DOHH2 (cell line): Measurements from ENCODE around the gene CWC27.

Experiments used
- H3F3A ChIP-seq: fragments of 200-600 bp; sonication (generic), shearing (Covaris generic); 2 replicates; pipeline ENCODE4 v1.6.0; 2016; ENCODE audit warnings: antibody characterized with exemption, mild to moderate bottlenecking; ENCODE audit not compliant: control insufficient read depth, insufficient read depth
- H3K27ac ChIP-seq: fragments of 200-600 bp; sonication (generic); 2 replicates; pipeline ENCODE4 v1.5.1; 2014; ENCODE audit warnings: low read depth, mild to moderate bottlenecking, low read length, moderate library complexity
- H3K27me3 ChIP-seq: fragments of 200-600 bp; sonication (generic); 2 replicates; pipeline ENCODE4 v1.6.1; 2014; ENCODE audit warnings: mild to moderate bottlenecking, low read length, mixed read lengths; ENCODE audit not compliant: control insufficient read depth
- H3K36me3 ChIP-seq: fragments of 200-600 bp; sonication (generic); 2 replicates; pipeline ENCODE4 v1.6.1; 2014; ENCODE audit warnings: mild to moderate bottlenecking, low read length, moderate library complexity, mixed read lengths; ENCODE audit not compliant: control insufficient read depth
- H3K4me1 ChIP-seq: fragments of 200-600 bp; sonication (generic); 2 replicates; pipeline ENCODE4 v1.6.1; 2014; ENCODE audit warnings: mild to moderate bottlenecking, low read length, mixed read lengths; ENCODE audit not compliant: control insufficient read depth
- H3K4me2 ChIP-seq: fragments of 200-600 bp; sonication (generic); 2 replicates; pipeline ENCODE4 v1.6.0; 2014; ENCODE audit warnings: mild to moderate bottlenecking, low read length, moderate library complexity
- H3K4me3 ChIP-seq: fragments of 200-600 bp; sonication (generic); 2 replicates; pipeline ENCODE4 v1.5.1; 2014; ENCODE audit warnings: mild to moderate bottlenecking, low read length, mixed read lengths
- H3K79me2 ChIP-seq: fragments of 200-600 bp; sonication (generic); 2 replicates; pipeline ENCODE4 v1.6.1; 2014; ENCODE audit warnings: mild to moderate bottlenecking, low read length, mixed read lengths; ENCODE audit not compliant: control insufficient read depth
- H3K9me2 ChIP-seq: fragments of 200-600 bp; sonication (generic); replicated peaks from 2 replicates; pipeline ENCODE4 v1.6.1; 2014; ENCODE audit warnings: mild to moderate bottlenecking, low read length, mixed read lengths; ENCODE audit not compliant: control insufficient read depth
- H3K9me3 ChIP-seq: fragments of 200-600 bp; sonication (generic); 2 replicates; pipeline ENCODE4 v1.6.1; 2014; ENCODE audit warnings: antibody characterized with exemption, low read length, mixed read lengths; ENCODE audit not compliant: control insufficient read depth, insufficient read depth
- H4K20me1 ChIP-seq: fragments of 200-600 bp; sonication (generic); 2 replicates; pipeline ENCODE4 v1.6.0; 2014; ENCODE audit warnings: low read depth, mild to moderate bottlenecking, antibody characterized with exemption, low read length, moderate library complexity; ENCODE audit not compliant: control insufficient read depth, insufficient read depth
- EZH2phosphoT487 ChIP-seq: fragments of 200-600 bp; sonication (generic); IDR thresholded peaks from 2 replicates; pipeline ENCODE4 v1.6.1; 2017; ENCODE audit warnings: borderline replicate concordance, mild to moderate bottlenecking, antibody characterized with exemption, low read length, moderate library complexity, mixed read lengths
- TF ChIP-seq, protein P1 (sequence below): fragments of 200-600 bp; sonication (generic); IDR thresholded peaks from one replicate; pipeline ENCODE4 v1.5.1; 2014; ENCODE audit warnings: antibody characterized with exemption, mild to moderate bottlenecking, low read depth, low read length; ENCODE audit not compliant: poor library complexity, severe bottlenecking

CWC27 gene

DNA sequence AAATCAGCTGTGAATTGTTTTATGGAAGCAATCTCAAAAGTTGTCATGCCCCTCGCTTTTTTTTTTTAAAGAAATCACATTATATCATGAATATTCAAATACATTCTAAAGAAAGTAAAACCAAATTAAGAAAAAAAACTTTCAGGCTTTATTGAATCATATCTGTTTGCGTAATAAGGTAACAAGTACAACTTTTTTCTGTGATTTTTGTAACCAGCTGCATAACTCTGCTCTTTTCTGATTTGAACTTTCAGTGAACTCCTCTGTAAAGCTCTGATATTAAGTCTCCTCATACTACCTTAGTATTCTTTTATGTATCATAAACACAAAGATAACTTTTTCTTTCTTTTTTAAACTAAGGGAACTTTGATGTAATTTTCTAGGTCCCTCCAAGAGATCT is 65.3 kb downstream of the CWC27 start:
- no peaks in the 10 kb centered on the region for H3K4me1 ChIP-seq
- H3K4me3 ChIP-seq: no peak overlapping the region
- H3K36me3 ChIP-seq: no peaks in the 10 kb centered on the region
- H3K27me3 ChIP-seq: no peaks in the 10 kb centered on the region
- H3F3A ChIP-seq: no peaks in the 10 kb centered on the region
- TF ChIP-seq, protein P1, sequence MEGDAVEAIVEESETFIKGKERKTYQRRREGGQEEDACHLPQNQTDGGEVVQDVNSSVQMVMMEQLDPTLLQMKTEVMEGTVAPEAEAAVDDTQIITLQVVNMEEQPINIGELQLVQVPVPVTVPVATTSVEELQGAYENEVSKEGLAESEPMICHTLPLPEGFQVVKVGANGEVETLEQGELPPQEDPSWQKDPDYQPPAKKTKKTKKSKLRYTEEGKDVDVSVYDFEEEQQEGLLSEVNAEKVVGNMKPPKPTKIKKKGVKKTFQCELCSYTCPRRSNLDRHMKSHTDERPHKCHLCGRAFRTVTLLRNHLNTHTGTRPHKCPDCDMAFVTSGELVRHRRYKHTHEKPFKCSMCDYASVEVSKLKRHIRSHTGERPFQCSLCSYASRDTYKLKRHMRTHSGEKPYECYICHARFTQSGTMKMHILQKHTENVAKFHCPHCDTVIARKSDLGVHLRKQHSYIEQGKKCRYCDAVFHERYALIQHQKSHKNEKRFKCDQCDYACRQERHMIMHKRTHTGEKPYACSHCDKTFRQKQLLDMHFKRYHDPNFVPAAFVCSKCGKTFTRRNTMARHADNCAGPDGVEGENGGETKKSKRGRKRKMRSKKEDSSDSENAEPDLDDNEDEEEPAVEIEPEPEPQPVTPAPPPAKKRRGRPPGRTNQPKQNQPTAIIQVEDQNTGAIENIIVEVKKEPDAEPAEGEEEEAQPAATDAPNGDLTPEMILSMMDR: no peak
- TF ChIP-seq EZH2phosphoT487: no peak
- no peaks in the 10 kb centered on the region for H4K20me1 ChIP-seq
- no peaks in the 10 kb centered on the region for H3K9me3 ChIP-seq
- no peaks in the 10 kb centered on the region for H3K79me2 ChIP-seq
- H3K27ac ChIP-seq: no peak overlapping the region
- no peak overlapping the region for H3K4me2 ChIP-seq
- H3K9me2 ChIP-seq: no peaks in the 10 kb centered on the region

DNA sequence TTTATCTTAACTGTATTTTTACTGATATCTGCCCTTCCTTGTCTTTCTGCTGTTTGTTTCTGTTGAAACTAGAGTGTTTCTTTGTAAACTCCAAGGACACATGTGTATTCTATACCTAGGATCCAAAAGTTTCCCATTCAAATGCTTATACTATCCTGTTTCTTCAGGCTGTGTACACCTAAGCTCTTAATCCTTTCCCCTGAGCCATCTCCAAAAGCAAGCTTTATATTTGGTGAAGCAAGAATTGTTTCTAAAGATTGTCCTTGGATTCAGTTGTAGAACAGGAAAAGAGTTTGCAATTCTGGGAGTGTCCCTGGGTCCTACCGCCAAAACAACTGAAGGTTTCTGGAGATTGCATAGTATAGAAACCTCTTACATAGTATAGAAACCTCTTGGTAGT is 65.9 kb downstream of the CWC27 start:
- no peak for TF ChIP-seq EZH2phosphoT487
- TF ChIP-seq, protein P1: no peak
- H3K36me3 ChIP-seq: no peaks in the 10 kb centered on the region
- no peaks in the 10 kb centered on the region for H3K4me1 ChIP-seq
- H3K4me3 ChIP-seq: no peak overlapping the region
- no peak overlapping the region for H3K27ac ChIP-seq
- H3K9me3 ChIP-seq: no peaks in the 10 kb centered on the region
- no peaks in the 10 kb centered on the region for H3K27me3 ChIP-seq
- no peaks in the 10 kb centered on the region for H4K20me1 ChIP-seq
- no peaks in the 10 kb centered on the region for H3K9me2 ChIP-seq
- H3K79me2 ChIP-seq: no peaks in the 10 kb centered on the region
- H3F3A ChIP-seq: no peaks in the 10 kb centered on the region
- H3K4me2 ChIP-seq: no peak overlapping the region

DNA sequence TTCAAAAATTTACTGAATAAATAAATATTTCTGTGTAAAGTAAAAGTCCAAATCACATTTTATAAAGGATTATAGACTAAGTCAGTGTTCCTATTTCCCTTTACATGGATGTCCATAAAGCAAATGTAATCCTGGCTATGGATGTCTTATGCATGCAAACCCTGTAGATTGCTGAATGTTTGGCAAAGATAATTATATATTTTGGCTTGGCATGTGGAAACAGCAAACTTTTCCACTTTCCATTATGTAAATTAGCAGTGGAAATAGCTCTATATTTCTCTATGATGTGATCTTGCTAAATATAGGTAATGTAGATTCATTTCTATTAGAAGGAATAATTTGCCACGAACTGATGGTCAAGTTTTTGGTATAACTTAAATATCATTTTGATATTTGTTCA is 66.5 kb downstream of the CWC27 start:
- Histone ChIP-seq H3K4me3 (no peak overlapping the region), H3K79me2 (no peaks in the 10 kb centered on the region), H3K4me2 (no peak overlapping the region), H4K20me1 (no peaks in the 10 kb centered on the region), H3K36me3 (no peaks in the 10 kb centered on the region), H3K9me3 (no peaks in the 10 kb centered on the region), H3K4me1 (no peaks in the 10 kb centered on the region), H3F3A (no peaks in the 10 kb centered on the region), H3K27me3 (no peaks in the 10 kb centered on the region), H3K9me2 (no peaks in the 10 kb centered on the region), H3K27ac (no peak overlapping the region)
- TF ChIP-seq, protein P1: no peak
- TF ChIP-seq EZH2phosphoT487: no peak
